Stomach smooth muscle (tissue), 2 donors: ENCODE results near the gene CFAP100.

Experiments used
- H3K27ac ChIP-seq: one replicate; pipeline ENCODE4 v1.7.0; 2013; ENCODE audit warnings: mild to moderate bottlenecking, low read length, inconsistent platforms
- H3K27me3 ChIP-seq, 2 donors: one replicate each; pipeline ENCODE4 v1.7.0; 2013; ENCODE audit warnings: low read length in 2 of 2; ENCODE audit not compliant: insufficient read depth in 2 of 2, control insufficient read depth in 1 of 2
- H3K36me3 ChIP-seq, 2 donors: one replicate each; pipeline ENCODE4 v1.7.0; 2013; ENCODE audit warnings: low read length in 2 of 2; ENCODE audit not compliant: control insufficient read depth in 2 of 2, insufficient read depth in 2 of 2
- H3K4me1 ChIP-seq: one replicate; pipeline ENCODE4 v1.7.0; 2013; ENCODE audit warnings: low read length; ENCODE audit not compliant: control insufficient read depth, insufficient read depth
- H3K4me3 ChIP-seq, 2 donors: one replicate each; pipeline ENCODE4 v1.7.0; 2013; ENCODE audit warnings: low read length in 2 of 2
- H3K9ac ChIP-seq, 2 donors: one replicate each; pipeline ENCODE4 v1.7.0; 2013; ENCODE audit warnings: low read length in 2 of 2, mild to moderate bottlenecking in 1 of 2
- H3K9me3 ChIP-seq, 2 donors: one replicate each; pipeline ENCODE4 v1.7.0; 2013; ENCODE audit warnings: low read length in 2 of 2; ENCODE audit not compliant: control insufficient read depth in 2 of 2
- donor health status: healthy.
- donor health status: Pancreatic carcinoma.

Gene CFAP100

GRCh38 chr3:126380011-126380768 lies 14.5 kb upstream of the CFAP100 start:
- H3K27ac ChIP-seq: no peak overlapping the region
- no peaks in the 10 kb centered on the region for H3K9me3 ChIP-seq
- H3K36me3 ChIP-seq: no peaks in the 10 kb centered on the region
- H3K9ac ChIP-seq: no peak overlapping the region
- H3K4me1 ChIP-seq: peaks cover 3% of the 10 kb centered on the region
- peaks cover 0 to 4% of the 10 kb centered on the region in 2 donors for H3K27me3 ChIP-seq
- no peak overlapping the region for H3K4me3 ChIP-seq

GRCh38 chr3:126381966-126382365 lies 12.7 kb upstream of the CFAP100 start:
- Histone ChIP-seq H3K4me3 (no peak overlapping the region), H3K27ac (no peak overlapping the region), H3K36me3 (no peaks in the 10 kb centered on the region)

GRCh38 chr3:126389112-126389793 lies 5.5 kb upstream of the CFAP100 start:
- Histone ChIP-seq H3K27me3 (no peaks in the 10 kb centered on the region), H3K4me3 (peak overlapping the region; percentile 71 to 74), H3K9me3 (no peaks in the 10 kb centered on the region), H3K27ac (peak overlapping the region; percentile 75), H3K9ac (peak overlapping the region; percentile 74 to 86), H3K4me1 (peaks cover 8% of the 10 kb centered on the region), H3K36me3 (no peaks in the 10 kb centered on the region)

More at GRCh38 chr3:126381966-126382365, 12.7 kb upstream of the CFAP100 start:
- no peak overlapping the region for H3K9ac ChIP-seq
- no peaks in the 10 kb centered on the region for H3K9me3 ChIP-seq
- no peaks in the 10 kb centered on the region for H3K4me1 ChIP-seq
- peaks cover 0 to 4% of the 10 kb centered on the region in 2 donors for H3K27me3 ChIP-seq

- Histone ChIP-seq H3K9me3 (no peaks in the 10 kb centered on the region), H3K36me3 (no peaks in the 10 kb centered on the region), H3K9ac (peak overlapping the region; percentile 29 to 42), H3K4me3 (peak overlapping the region; percentile 51 to 74), H3K4me1 (peaks cover 12% of the 10 kb centered on the region), H3K27ac (no peak overlapping the region), H3K27me3 (no peaks in the 10 kb centered on the region)
Observed at GRCh38 chr3:126389794-126390146, 4.9 kb upstream of the CFAP100 start.

- no peak overlapping the region for H3K9ac ChIP-seq
- H3K36me3 ChIP-seq: no peaks in the 10 kb centered on the region
- no peak overlapping the region for H3K27ac ChIP-seq
- no peak overlapping the region for H3K4me3 ChIP-seq
- H3K9me3 ChIP-seq: no peaks in the 10 kb centered on the region
- H3K4me1 ChIP-seq: peaks cover 15% of the 10 kb centered on the region
- H3K27me3 ChIP-seq: peaks cover 0 to 2% of the 10 kb centered on the region in 2 donors
Observed at GRCh38 chr3:126390201-126390600, 4.5 kb upstream of the CFAP100 start.

GRCh38 chr3:126390751-126391150 lies 4.0 kb upstream of the CFAP100 start:
- H3K36me3 ChIP-seq: no peaks in the 10 kb centered on the region
- H3K27me3 ChIP-seq: peaks cover 0 to 2% of the 10 kb centered on the region in 2 donors
- no peak overlapping the region for H3K27ac ChIP-seq
- H3K9me3 ChIP-seq: no peaks in the 10 kb centered on the region
- H3K9ac ChIP-seq: no peak overlapping the region
- peaks cover 16% of the 10 kb centered on the region for H3K4me1 ChIP-seq
- H3K4me3 ChIP-seq: no peak overlapping the region

GRCh38 chr3:126391631-126392030 lies 3.1 kb upstream of the CFAP100 start:
- Histone ChIP-seq H3K9me3 (no peaks in the 10 kb centered on the region), H3K27me3 (peaks cover 0 to 2% of the 10 kb centered on the region in 2 donors), H3K9ac (no peak overlapping the region), H3K4me1 (peaks cover 16% of the 10 kb centered on the region), H3K4me3 (no peak overlapping the region), H3K27ac (no peak overlapping the region), H3K36me3 (no peaks in the 10 kb centered on the region)

GRCh38 chr3:126392246-126392645 lies 2.5 kb upstream of the CFAP100 start:
- no peaks in the 10 kb centered on the region for H3K9me3 ChIP-seq
- no peak overlapping the region for H3K27ac ChIP-seq
- H3K4me1 ChIP-seq: peaks cover 16% of the 10 kb centered on the region
- no peak overlapping the region for H3K9ac ChIP-seq
- no peak overlapping the region for H3K4me3 ChIP-seq
- H3K36me3 ChIP-seq: no peaks in the 10 kb centered on the region
- peaks cover 0 to 2% of the 10 kb centered on the region in 2 donors for H3K27me3 ChIP-seq

GRCh38 chr3:126393563-126393962 lies 1.1 kb upstream of the CFAP100 start:
- peaks cover 0 to 2% of the 10 kb centered on the region in 2 donors for H3K27me3 ChIP-seq

GRCh38 chr3:126394977-126395321 lies 240 bp downstream of the CFAP100 start:
- Histone ChIP-seq H3K4me1 (peaks cover 9% of the 10 kb centered on the region), H3K9ac (no peak overlapping the region), H3K36me3 (no peaks in the 10 kb centered on the region), H3K9me3 (no peaks in the 10 kb centered on the region), H3K27me3 (peaks cover 0 to 2% of the 10 kb centered on the region in 2 donors), H3K4me3 (peak overlapping the region in 1 of 2 donors; percentile 57), H3K27ac (no peak overlapping the region)

More at GRCh38 chr3:126393563-126393962, 1.1 kb upstream of the CFAP100 start:
- Histone ChIP-seq H3K9me3 (no peaks in the 10 kb centered on the region), H3K4me3 (no peak overlapping the region), H3K4me1 (peaks cover 16% of the 10 kb centered on the region), H3K27ac (no peak overlapping the region), H3K9ac (no peak overlapping the region), H3K36me3 (no peaks in the 10 kb centered on the region)
